HFFc6 (cell line): ENCODE results near the gene PSENEN. TPM values are rescaled to one million over a fixed set of nuclear protein-coding genes. Genes with fewer than 3 reads are reported as not detected.

Source experiments
- DNase-seq: peaks from one replicate; pipeline ENCODE4 v3.0.0-alpha.2; 2018
- H3K27ac Mint-ChIP-seq: 2 replicates; pipeline ENCODE4 v1.8.0; 2020; ENCODE audit warnings: mild to moderate bottlenecking, mixed read lengths
- H3K27me3 Mint-ChIP-seq: 2 replicates; pipeline ENCODE4 v1.8.0; 2021; ENCODE audit warnings: mild to moderate bottlenecking, moderate library complexity, mixed read lengths; ENCODE audit not compliant: insufficient read depth
- H3K36me3 Mint-ChIP-seq: 2 replicates; pipeline ENCODE4 v1.8.0; 2021; ENCODE audit warnings: low read depth, mixed read lengths
- H3K4me1 Mint-ChIP-seq: 2 replicates; pipeline ENCODE4 v1.8.0; 2020; ENCODE audit warnings: low read depth, mixed read lengths
- H3K4me3 Mint-ChIP-seq: 2 replicates; pipeline ENCODE4 v1.8.0; 2020; ENCODE audit warnings: mild to moderate bottlenecking, moderate library complexity, mixed read lengths
- H3K9me3 Mint-ChIP-seq: 2 replicates; pipeline ENCODE4 v1.8.0; 2020; ENCODE audit warnings: mild to moderate bottlenecking, mixed read lengths
- CTCF ChIP-seq: fragments of 200-600 bp; sonication (generic); IDR thresholded peaks from 2 replicates; pipeline ENCODE4 v1.5.0; 2021; ENCODE audit warnings: antibody characterized with exemption, mild to moderate bottlenecking
- total RNA-seq, 6 experiments: library from RNA; stranded (reverse); fragmentation: NEBNext Ultra II Directional; extraction: Animal tissue kit (Norgen Biotek cat#: 25700); gene quantifications; 2 replicates in 1 of 6; 3 replicates in 5 of 6; pipeline ENCODE4 v1.2.3, GENCODE V29; 2021

PSENEN gene
- total RNA-seq, 6 experiments from 2014 or later = 68.2 to 86.6 (median 74.9) TPM

- no peaks in the 10 kb centered on the region for H3K4me1 Mint-ChIP-seq
- peaks cover under 1% of the 10 kb centered on the region; the same call in 1 of the 2 replicates for H3K36me3 Mint-ChIP-seq
- TF ChIP-seq CTCF = no peak
- no peak overlapping the region for H3K27ac Mint-ChIP-seq
- no peak overlapping the region for H3K4me3 Mint-ChIP-seq
- no peak for DNase-seq
- H3K9me3 Mint-ChIP-seq = no peaks in the 10 kb centered on the region
- no peaks in the 10 kb centered on the region; the same call in 1 of the 2 replicates for H3K27me3 Mint-ChIP-seq
Observed at GRCh38 chr19:35786299-35787160, 41.1 kb downstream of the PSENEN start.

DNA sequence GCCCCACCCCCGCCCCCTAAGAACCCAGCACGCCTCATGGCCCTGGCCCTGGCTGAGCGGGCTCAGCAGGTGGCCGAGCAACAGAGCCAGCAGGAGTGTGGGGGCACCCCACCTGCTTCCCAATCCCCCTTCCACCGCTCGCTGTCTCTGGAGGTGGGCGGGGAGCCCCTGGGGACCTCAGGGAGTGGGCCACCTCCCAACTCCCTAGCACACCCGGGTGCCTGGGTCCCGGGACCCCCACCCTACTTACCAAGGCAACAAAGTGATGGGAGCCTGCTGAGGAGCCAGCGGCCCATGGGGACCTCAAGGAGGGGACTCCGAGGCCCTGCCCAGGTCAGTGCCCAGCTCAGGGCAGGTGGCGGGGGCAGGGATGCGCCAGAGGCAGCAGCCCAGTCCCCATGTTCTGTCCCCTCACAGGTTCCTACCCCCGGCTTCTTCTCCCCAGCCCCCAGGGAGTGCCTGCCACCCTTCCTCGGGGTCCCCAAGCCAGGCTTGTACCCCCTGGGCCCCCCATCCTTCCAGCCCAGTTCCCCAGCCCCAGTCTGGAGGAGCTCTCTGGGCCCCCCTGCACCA, 41.9 kb downstream of the PSENEN start:
- no peak for TF ChIP-seq CTCF
- Mint-ChIP-seq H3K4me1 (no peaks in the 10 kb centered on the region), H3K9me3 (no peaks in the 10 kb centered on the region), H3K27me3 (peaks cover 2% of the 10 kb centered on the region; the same call in 1 of the 2 replicates), H3K27ac (no peak overlapping the region), H3K36me3 (no peaks in the 10 kb centered on the region), H3K4me3 (no peak overlapping the region)
- DNase-seq = no peak

- H3K9me3 Mint-ChIP-seq = no peaks in the 10 kb centered on the region
- H3K4me3 Mint-ChIP-seq = no peak overlapping the region
- H3K4me1 Mint-ChIP-seq = no peaks in the 10 kb centered on the region
- no peak for DNase-seq
- no peak overlapping the region; the same call in 1 of the 2 replicates for H3K27ac Mint-ChIP-seq
- H3K27me3 Mint-ChIP-seq = peaks cover 3% of the 10 kb centered on the region; the same call in 1 of the 2 replicates
- no peaks in the 10 kb centered on the region for H3K36me3 Mint-ChIP-seq
- no peak for TF ChIP-seq CTCF
Observed at GRCh38 chr19:35788205-35788960, 42.9 kb downstream of the PSENEN start.

- DNase-seq = no peak
- Mint-ChIP-seq H3K27me3 (peaks cover 3% of the 10 kb centered on the region), H3K4me3 (no peak overlapping the region), H3K4me1 (no peaks in the 10 kb centered on the region), H3K36me3 (no peaks in the 10 kb centered on the region), H3K9me3 (no peaks in the 10 kb centered on the region), H3K27ac (no peak overlapping the region)
- no peak for TF ChIP-seq CTCF
Observed at GRCh38 chr19:35789195-35789977, 43.9 kb downstream of the PSENEN start.
